Gastroesophageal sphincter (tissue), 4 donors: ENCODE data around the gene PRKAG2. TPM values are rescaled to one million over a fixed set of nuclear protein-coding genes. Genes with fewer than 3 reads are reported as not detected.
"Not testable (repeated sequence)": the region's sequence is repeated elsewhere in the genome, so short reads cannot be mapped to it uniquely, and the experiment has no call there.

Experiments
- ATAC-seq: fragments of 150-250 bp; one replicate; pipeline ENCODE4 v1.9.1; 2016; ENCODE audit warnings: mild to moderate bottlenecking, moderate library complexity
- H3K27ac ChIP-seq, 4 donors: fragments of 200-600 bp; sonication (generic) in 3 of 4; 1 replicate in 3 of 4; 2 replicates in 1 of 4; pipeline ENCODE4 v1.5.1; 2016 to 2019
- H3K27me3 ChIP-seq: fragments of 200-600 bp; sonication (generic); one replicate; pipeline ENCODE4 v1.5.1; 2019
- H3K36me3 ChIP-seq, 2 donors: fragments of 200-600 bp; sonication (generic); one replicate each; pipeline ENCODE4 v1.5.1; 2019; ENCODE audit warnings: control low read depth in 1 of 2
- H3K4me1 ChIP-seq, 3 donors: fragments of 200-600 bp; sonication (generic); 1 replicate in 2 of 3; 2 replicates in 1 of 3; pipeline ENCODE4 v1.5.1; 2016 to 2019; ENCODE audit warnings: control low read depth in 2 of 3
- H3K4me3 ChIP-seq, 2 donors: fragments of 200-600 bp; sonication (generic); one replicate each; pipeline ENCODE4 v1.5.1; 2019; ENCODE audit warnings: mild to moderate bottlenecking in 1 of 2, moderate library complexity in 1 of 2
- H3K9me3 ChIP-seq, 3 donors: fragments of 200-600 bp; sonication (generic); one replicate each; pipeline ENCODE4 v1.5.1; 2017 to 2019; ENCODE audit warnings: control low read depth in 2 of 3
- EP300 ChIP-seq: sonication (generic); formaldehyde crosslinking; IDR thresholded peaks from one replicate; pipeline ENCODE4 v1.6.1; 2017; ENCODE audit warnings: antibody characterized with exemption, mild to moderate bottlenecking
- POLR2A ChIP-seq, 2 donors: fragments of 450-650 bp; IDR thresholded peaks; one replicate each; pipeline ENCODE4 v1.6.1; 2017; ENCODE audit warnings: antibody characterized with exemption in 2 of 2, mild to moderate bottlenecking in 2 of 2, moderate library complexity in 1 of 2
- POLR2AphosphoS5 ChIP-seq: sonication (generic); formaldehyde crosslinking; IDR thresholded peaks from one replicate; pipeline ENCODE4 v1.6.1; 2017; ENCODE audit warnings: antibody characterized with exemption
- WGBS, 2 donors: methylation state at CpG; one replicate each; pipeline ENCODE4 v1.1.5; 2018; ENCODE audit warnings: low coverage in 1 of 2; 5-methylcytosine and 5-hydroxymethylcytosine counted together
- total RNA-seq, 4 donors: library from RNA; depleted of rRNA; stranded (reverse); fragments of >200 nt; gene quantifications; one replicate each; pipeline ENCODE4 v1.1.0, GENCODE V29; 2016
- TF ChIP-seq, protein P1 (sequence below), 4 experiments: fragments of 200-600 bp in 2 of 4; fragments of 450-650 bp in 2 of 4; sonication (generic) in 1 of 4; IDR thresholded peaks; one replicate each; pipeline ENCODE4 v1.5.1; 2017 to 2019; ENCODE audit warnings: antibody characterized with exemption in 4 of 4, mild to moderate bottlenecking in 2 of 4, moderate library complexity in 2 of 4

Gene PRKAG2
- total RNA-seq, 4 donors from 2014 or later: 48.9 to 89.0 (median 75.7) TPM

- Histone ChIP-seq H3K27me3 (no peaks in the 10 kb centered on the region), H3K9me3 (no peaks in the 10 kb centered on the region), H3K27ac (no peak overlapping the region), H3K4me1 (peaks cover 0 to 28% (median 14%) of the 10 kb centered on the region in 3 donors), H3K4me3 (no peak overlapping the region), H3K36me3 (no peaks in the 10 kb centered on the region)
- no peak for ATAC-seq
- TF ChIP-seq, protein P1, sequence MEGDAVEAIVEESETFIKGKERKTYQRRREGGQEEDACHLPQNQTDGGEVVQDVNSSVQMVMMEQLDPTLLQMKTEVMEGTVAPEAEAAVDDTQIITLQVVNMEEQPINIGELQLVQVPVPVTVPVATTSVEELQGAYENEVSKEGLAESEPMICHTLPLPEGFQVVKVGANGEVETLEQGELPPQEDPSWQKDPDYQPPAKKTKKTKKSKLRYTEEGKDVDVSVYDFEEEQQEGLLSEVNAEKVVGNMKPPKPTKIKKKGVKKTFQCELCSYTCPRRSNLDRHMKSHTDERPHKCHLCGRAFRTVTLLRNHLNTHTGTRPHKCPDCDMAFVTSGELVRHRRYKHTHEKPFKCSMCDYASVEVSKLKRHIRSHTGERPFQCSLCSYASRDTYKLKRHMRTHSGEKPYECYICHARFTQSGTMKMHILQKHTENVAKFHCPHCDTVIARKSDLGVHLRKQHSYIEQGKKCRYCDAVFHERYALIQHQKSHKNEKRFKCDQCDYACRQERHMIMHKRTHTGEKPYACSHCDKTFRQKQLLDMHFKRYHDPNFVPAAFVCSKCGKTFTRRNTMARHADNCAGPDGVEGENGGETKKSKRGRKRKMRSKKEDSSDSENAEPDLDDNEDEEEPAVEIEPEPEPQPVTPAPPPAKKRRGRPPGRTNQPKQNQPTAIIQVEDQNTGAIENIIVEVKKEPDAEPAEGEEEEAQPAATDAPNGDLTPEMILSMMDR (IDR thresholded peaks at IDR 0.05): no peak
- TF ChIP-seq EP300 (no peak), POLR2AphosphoS5 (no peak), POLR2A (IDR thresholded peaks at IDR 0.05) (no peak)
- WGBS, 2 donors: 80 to 87% methylated on average over 1 to 3 of the region's 15 CpGs
These were observed 77.4 kb downstream of the PRKAG2 start for GRCh38 chr7:151799506-151799905.

- Histone ChIP-seq H3K27me3 (no peaks in the 10 kb centered on the region), H3K36me3 (no peaks in the 10 kb centered on the region), H3K9me3 (no peaks in the 10 kb centered on the region), H3K27ac (peak overlapping the region in 3 of 4 donors; percentile 30 to 66 (median 64)), H3K4me1 (peaks cover 0 to 34% (median 14%) of the 10 kb centered on the region in 3 donors), H3K4me3 (no peak overlapping the region)
- ATAC-seq: no peak
- no peak for TF ChIP-seq POLR2AphosphoS5
- no peak for TF ChIP-seq POLR2A (IDR thresholded peaks at IDR 0.05)
- TF ChIP-seq, protein P1 (IDR thresholded peaks at IDR 0.05): no peak
- no peak for TF ChIP-seq EP300
- WGBS, 2 donors: 93 to 94% methylated on average over 3 to 5 of the region's 10 CpGs
These were observed 78.0 kb downstream of the PRKAG2 start for GRCh38 chr7:151798851-151799448.

- Histone ChIP-seq H3K4me1 (peaks cover 0 to 40% (median 14%) of the 10 kb centered on the region in 3 donors), H3K27ac (peak overlapping the region in 3 of 4 donors; percentile 64 to 75 (median 66))
- peak; percentile 58 for TF ChIP-seq POLR2AphosphoS5
- not testable (repeated sequence) for H3K27me3 ChIP-seq, H3K36me3 ChIP-seq, H3K9me3 ChIP-seq, H3K4me3 ChIP-seq
- ATAC-seq: peak; percentile 72
- 62 to 64% methylated on average over 2 to 6 of the region's 11 CpGs for WGBS, 2 donors
These were observed 79.1 kb downstream of the PRKAG2 start for GRCh38 chr7:151797667-151798307.

- H3K27ac ChIP-seq: peak overlapping the region in 3 of 4 donors; percentile 64 to 75 (median 66)
- TF ChIP-seq, protein P1 (IDR thresholded peaks at IDR 0.05): no peak
These were observed 79.9 kb downstream of the PRKAG2 start for GRCh38 chr7:151796871-151797537.

DNA sequence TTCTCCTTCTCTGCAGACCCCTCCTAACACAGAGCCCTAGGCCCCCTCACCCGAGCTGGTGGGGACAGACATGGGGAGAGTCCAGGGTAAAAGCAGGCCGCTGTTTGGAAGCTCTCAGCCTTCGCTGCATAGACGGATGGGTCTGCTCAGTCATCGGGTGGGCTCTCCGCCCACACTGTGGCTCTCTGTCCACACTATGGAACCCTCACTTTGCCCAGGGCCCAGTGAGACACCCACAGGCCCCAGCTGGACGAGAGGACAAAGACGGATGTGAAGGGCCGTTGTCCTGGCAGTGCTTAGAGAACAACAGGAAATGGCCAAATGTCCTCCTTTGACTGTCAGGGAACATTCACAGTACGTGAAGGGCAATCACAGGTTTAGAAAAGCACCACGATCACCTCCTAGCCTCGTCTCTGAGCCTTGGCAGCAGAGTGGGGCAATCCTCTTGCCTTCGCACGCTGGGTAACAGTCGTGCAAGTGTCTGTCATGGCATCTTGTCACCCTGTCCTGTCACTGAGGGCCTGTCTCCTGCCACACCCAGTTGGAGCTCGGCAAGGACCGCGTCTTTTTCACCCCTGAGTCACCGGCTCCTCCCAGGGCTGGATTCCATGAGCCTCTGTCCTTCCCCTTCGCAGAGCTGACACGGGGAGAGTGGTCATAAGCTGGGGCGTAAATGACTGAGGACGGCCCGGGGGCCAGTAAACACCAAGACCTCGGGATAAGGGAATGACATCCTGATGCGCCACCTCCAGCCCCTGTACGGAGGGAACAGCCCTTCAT is 80.6 kb downstream of the PRKAG2 start:
- Histone ChIP-seq H3K27me3 (no peaks in the 10 kb centered on the region), H3K4me3 (no peak overlapping the region), H3K27ac (peak overlapping the region in 3 of 4 donors; percentile 64 to 75 (median 66)), H3K9me3 (no peaks in the 10 kb centered on the region), H3K36me3 (no peaks in the 10 kb centered on the region), H3K4me1 (peaks cover 0 to 40% (median 14%) of the 10 kb centered on the region in 3 donors)
- 76 to 79% methylated on average over 3 to 11 of the region's 27 CpGs for WGBS, 2 donors
- TF ChIP-seq EP300: no peak
- no peak for TF ChIP-seq POLR2AphosphoS5
- TF ChIP-seq POLR2A (IDR thresholded peaks at IDR 0.05): no peak
- TF ChIP-seq, protein P1 (IDR thresholded peaks at IDR 0.05): no peak
- ATAC-seq: peak; percentile 66

More at GRCh38 chr7:151796871-151797537, 79.9 kb downstream of the PRKAG2 start:
- H3K4me1 ChIP-seq: peaks cover 0 to 40% (median 14%) of the 10 kb centered on the region in 3 donors
- 67 to 70% methylated on average over 1 to 3 of the region's 17 CpGs for whole genome bisulfite sequencing, 2 donors
- peak; percentile 29 for ATAC-seq
- H3K9me3 ChIP-seq: no peaks in the 10 kb centered on the region
- no peaks in the 10 kb centered on the region for H3K36me3 ChIP-seq
- H3K4me3 ChIP-seq: no peak overlapping the region
- no peaks in the 10 kb centered on the region for H3K27me3 ChIP-seq
